ENCODE data around the gene ALLC.

Gene ALLC

DNA sequence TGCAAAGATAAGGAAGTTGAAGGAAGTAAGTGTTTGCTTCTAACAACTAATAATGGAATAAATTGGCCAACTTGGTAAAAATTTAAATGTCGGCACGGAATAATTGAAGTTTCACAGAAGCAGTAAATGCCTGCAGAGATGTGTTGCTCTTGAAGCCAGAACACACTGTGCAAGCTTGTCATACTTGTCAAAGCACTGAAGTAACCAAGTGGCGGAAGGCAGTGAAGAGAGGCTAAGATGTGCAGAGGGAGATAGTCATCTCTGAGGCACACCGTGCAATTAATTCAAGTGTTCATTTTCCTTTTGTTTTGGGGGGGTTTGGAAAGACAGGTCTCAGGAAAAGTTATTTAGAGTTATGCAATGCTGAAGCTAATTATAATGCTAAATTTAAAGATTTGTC, 50.6 kb downstream of the ALLC start:
- in situ Hi-C loops (cut with HindIII; ENCODE audit: low sequenced_read_pairs): loop anchor here (10.0 kb wide), 1 partner anchor 116 kb away; no protein-coding TSS in a partner anchor

DNA sequence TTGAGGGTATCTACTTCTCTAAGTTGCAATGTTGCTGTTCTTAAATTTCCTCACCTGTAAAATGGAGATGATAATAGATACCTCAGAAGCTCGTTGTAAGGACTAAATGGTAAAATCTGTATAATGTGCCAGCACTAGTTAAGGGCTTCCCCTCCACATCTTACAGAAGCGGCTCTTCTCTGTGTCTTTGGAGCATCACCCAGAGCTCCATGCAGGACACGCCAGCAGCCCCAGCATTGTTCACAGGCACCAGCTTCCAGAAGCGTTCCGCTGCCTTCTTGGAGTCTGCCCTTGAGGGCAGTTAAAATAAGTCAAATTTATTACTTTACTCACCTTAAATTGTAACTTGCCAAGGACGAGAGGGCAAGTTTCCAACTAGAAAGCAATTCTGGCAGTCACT, 51.2 kb downstream of the ALLC start:
- in situ Hi-C loops (cut with HindIII; ENCODE audit: low sequenced_read_pairs): loop anchor here (10.0 kb wide), 1 partner anchor 116 kb away; no protein-coding TSS in a partner anchor

DNA sequence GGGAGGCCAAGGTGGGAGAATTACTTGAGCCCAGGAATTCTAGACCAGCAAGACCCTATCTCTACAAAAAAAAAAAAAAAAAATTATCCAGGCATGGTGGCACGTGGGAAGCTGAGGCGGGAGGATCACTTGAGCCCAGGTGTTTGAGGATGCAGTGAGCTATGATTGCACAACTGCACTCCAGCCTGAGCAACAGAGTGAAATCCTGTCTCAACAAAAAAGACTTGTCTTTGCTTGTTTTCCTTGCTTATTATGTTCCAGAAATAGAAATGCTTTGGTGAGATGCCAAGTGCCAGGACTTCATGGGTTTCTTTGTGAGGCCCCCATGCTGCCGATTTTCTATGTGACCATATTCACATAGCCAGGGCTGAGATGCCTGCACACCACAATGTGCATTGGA, 54.4 kb downstream of the ALLC start:
- in situ Hi-C loops (cut with HindIII; ENCODE audit: low sequenced_read_pairs): no loop called here

DNA sequence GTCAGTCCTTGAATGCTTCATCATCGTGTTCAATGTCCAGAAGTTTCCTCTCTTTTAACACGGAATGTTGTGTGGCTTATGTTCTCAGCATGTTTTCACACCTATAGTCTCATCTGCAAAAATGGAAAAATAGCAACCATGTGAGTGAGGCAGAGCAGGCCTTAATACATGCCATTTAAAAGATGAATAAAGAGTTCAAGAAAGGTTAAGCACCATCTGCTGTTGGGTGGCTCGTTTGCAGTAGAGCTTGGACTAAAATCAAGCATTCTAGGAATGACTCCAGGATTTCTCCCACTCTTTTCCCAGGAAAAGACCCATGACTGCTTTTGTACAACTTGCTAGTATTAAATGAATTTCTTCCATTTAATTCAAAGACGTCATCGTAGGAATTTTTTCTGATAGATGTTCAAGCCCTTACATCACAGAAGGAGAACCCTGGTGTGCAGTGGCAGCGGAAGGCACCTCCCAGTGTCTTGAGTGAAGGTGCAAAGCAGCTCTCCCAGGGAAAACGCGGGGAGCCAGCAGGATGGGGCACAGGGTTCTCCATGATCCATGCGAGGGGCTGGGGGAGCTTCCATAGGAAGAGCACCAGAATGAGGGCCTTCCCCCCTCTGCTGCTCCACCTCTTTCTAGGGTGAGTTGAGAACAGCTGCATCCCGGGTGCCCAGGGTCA, 55.0 kb downstream of the ALLC start:
- in situ Hi-C loops (cut with HindIII; ENCODE audit: low sequenced_read_pairs): no loop called here

DNA sequence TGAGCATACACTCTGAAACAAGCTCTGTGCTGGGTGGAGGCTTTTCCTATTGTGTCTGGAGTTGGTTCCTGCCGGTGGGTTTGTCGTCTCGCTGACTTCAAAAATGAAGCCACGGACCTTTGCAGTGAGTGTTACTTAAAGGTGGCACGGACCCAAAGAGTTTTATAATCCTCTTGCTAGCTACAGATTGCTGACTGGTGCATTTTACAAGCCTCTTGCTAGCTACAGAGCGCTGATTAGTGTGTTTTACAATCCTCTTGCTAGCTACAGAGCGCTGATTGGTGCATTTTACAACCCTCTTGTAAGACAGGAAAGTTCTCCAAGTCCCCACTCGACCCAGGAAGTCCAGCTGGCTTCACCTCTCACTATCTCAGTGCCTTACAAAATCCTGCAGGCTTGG, 60.7 kb downstream of the ALLC start:
- in situ Hi-C loops (cut with HindIII; ENCODE audit: low sequenced_read_pairs): no loop called here

DNA sequence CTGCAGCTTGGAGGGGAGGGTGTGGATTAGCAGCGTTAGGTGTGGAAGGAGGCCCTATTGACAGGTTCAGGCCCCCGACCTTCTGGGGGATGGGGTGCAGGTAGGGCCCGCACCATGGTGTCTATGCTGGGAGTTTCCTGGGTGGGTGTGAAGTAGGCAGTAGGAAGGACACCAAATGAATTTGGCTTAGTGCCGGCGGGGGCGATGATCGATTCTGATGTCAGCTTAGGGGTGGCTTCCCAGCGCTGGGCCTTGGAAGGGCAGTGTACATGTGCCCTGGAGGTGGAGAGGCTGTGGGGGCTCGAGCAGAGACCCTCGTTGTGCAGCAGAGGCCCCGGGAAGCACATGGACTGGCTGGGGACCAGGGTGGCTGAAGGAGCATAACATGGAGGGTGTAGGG, 67.0 kb downstream of the ALLC start:
- in situ Hi-C loops (cut with HindIII; ENCODE audit: low sequenced_read_pairs): loop anchor here (10.0 kb wide), 1 partner anchor 50 kb away; no protein-coding TSS in a partner anchor

DNA sequence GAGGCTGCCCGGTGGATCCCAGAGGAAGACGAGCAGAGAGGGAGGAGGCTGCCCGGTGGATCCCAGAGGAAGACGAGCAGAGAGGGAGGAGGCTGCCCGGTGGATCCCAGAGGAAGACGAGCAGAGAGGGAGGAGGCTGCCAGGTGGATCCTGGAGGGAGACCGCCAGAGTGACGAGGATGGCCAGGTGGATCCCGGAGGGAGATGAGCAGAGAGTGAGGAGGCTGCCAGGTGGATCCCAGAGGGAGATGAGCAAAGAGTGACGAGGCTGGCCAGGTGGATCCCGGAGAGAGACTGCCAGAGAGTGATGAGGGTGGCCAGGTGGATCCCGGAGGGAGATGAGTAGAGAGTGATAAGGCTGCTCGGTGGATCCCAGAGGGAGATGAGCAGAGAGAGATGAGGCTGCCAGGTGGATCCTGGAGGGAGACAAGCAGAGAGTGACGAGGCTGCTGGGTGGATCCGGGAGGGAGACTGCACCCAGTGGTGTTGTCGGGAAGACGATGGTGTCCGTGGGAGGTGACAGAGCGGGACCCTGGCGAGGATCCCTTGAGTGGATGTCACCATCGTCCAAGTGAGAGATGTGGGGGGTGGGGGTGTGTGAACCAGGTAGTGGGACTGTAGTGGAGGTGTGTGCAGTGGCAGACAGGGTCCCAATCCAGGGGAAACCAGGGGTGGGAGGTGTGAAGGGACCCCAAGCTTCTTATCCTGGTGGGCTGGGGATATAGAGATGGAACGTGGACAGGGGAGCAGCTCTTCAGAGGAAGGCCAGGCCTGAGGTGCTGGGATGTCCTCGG, 67.7 kb downstream of the ALLC start:
- in situ Hi-C loops (cut with HindIII; ENCODE audit: low sequenced_read_pairs): loop anchor here (10.0 kb wide), 1 partner anchor 49 kb away; no protein-coding TSS in a partner anchor

DNA sequence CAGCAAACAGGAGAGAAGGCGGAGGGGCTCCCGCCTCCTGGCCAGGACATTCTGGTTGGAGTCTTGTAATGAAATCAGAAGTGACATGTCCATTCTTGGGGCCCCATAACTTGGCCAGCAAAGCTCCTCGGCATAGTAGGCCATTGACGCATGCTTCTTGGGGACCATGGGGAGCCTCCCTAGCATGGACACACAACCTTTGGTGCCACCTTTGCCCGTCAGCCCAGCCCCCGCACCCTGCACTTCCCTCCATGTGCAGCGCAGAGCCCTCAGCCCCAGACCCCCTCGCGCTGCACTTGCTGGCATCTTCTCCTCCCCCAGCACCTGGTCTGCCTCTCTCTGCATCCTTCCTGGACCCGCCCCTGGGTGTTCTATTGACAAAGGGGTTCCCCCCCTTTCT, 68.5 kb downstream of the ALLC start:
- in situ Hi-C loops (cut with HindIII; ENCODE audit: low sequenced_read_pairs): loop anchor here (10.0 kb wide), 1 partner anchor 48 kb away; no protein-coding TSS in a partner anchor

DNA sequence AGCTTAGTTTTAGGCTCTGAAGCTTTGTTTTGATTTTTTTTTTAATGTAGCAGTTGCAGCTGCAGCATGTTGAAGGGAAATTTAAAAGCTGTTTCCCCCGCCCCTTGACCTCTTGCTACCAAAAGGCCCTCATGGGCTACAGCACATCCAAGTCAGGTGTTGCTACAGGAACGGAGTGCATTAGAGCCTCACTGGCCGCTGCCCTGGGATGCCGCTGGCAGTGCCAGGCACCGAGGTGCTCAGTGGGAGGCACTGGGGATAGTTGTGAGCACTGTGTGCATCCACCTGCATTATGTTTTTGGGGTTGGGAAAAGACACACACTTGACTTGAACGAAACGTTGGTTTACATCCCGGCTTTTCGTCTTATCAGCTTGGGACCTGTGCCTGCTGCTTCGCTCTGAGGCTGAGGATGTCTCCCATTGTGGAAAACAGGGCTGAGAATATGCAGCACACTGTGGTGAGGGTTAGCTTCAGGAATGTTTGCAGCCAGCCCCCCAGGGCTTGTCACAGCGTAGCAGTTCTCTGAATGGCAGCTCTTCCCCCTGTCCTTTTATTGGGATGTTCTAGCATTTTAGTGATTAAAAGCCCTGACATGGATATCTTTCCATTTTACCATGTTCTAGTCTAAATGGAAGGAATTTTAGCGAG, 69.5 kb downstream of the ALLC start:
- in situ Hi-C loops (cut with HindIII; ENCODE audit: low sequenced_read_pairs): loop anchor here (10.0 kb wide), 1 partner anchor 47 kb away; no protein-coding TSS in a partner anchor

DNA sequence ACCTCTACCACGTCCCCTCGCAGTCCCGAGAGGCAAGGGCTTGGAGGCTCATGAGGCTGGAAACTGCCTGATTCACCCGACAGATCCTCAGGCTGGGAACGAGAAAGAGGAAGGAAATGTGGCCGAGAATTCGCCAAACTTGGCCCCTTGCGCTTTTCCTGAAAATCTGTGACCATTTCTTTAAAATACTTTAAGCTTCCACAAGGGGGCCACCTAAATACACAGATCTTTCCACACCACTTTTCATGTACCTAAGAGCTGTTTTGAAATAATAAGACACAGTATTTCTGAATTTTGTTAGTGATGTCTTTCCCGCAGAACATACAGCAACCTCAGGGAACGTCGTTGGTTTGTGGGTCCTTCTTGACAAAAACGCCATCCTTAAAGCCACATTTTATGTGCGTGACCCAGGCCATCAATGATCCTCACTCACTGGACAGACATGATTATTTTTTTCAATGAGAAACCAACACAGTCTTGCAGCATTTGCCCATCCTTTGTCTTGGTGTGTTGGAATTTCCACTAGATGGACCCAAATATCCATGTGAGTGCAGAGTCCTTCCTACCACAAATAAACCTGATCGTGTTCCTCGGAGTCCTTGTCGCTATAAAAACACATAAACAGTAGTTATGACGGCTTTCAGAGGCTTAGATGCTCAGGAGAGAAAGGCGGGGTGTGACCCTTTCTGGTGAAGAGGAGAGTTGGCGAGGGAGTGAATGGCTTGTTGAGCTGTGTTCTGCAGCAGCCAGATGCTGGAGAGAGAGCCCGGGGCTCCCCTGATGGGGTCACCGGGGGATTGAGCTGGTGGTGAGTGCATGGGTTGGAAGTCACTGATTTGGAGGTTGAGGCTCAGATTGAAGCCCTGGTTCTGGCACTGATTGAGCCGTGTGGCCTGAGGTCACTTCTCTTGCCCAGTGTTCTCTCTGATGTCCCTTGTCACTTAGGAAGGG, 70.4 kb downstream of the ALLC start:
- in situ Hi-C loops (cut with HindIII; ENCODE audit: low sequenced_read_pairs): loop anchor here (10.0 kb wide), 1 partner anchor 46 kb away; no protein-coding TSS in a partner anchor

DNA sequence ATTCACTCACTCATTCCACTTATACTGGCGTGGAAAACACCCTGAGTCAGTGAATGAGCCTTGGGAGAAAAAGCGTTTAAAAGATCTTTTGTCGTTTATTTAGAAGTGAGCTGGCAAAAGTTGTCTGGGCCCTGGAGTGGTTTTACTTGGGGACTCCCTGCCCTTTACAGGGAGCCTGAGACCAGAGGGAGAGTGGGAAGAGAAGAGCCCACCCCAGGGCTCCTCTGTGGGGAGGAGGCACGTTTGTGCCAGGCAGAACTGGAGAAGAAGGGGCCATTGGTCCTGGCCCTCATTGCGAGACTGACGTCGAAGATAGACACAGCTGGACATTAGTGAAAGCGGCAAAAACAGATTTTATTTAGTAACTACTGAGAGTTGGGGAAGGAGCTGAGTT, 71.1 kb downstream of the ALLC start:
- in situ Hi-C loops (cut with HindIII; ENCODE audit: low sequenced_read_pairs): loop anchor here (10.0 kb wide), 1 partner anchor 46 kb away; no protein-coding TSS in a partner anchor

DNA sequence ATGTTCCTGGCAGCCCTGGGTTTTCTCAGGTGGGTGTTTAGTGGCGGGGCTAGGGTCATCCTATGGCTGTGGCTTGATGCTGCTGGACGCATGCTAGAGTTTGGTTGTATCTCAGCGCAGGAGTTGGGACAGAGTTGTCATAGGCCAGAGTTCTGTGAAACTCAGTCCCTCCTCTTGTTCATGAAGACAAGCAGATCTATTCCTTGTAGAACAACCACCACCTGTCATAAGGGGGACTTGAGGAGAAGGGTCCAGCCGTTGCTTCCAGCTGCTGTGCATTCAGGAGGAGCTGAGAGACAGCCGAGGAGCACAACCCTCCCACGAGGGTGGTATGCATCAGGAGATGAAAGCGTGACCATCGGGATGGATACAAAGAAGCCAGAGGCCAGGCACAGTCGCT, 71.8 kb downstream of the ALLC start:
- in situ Hi-C loops (cut with HindIII; ENCODE audit: low sequenced_read_pairs): loop anchor here (10.0 kb wide), 1 partner anchor 45 kb away; no protein-coding TSS in a partner anchor

DNA sequence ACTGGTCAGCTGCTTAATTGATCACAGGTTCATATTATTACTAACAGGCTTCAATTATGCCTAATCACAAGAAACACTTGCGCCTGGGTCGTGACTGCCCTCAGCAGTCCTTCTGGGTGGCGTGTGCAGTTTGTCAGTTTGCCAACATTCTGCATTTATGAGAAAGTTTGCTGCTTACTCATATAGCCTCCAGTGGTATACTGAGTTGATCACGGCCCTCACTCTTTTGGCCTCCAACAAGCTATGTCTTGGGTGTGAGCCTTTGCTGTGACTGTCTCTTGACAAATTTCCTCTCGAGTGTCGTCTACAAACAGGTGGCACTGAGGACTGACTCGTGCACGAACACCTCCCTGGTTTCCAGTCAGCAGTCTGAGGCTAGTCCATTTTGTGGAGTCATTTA, 72.6 kb downstream of the ALLC start:
- in situ Hi-C loops (cut with HindIII; ENCODE audit: low sequenced_read_pairs): no loop called here

DNA sequence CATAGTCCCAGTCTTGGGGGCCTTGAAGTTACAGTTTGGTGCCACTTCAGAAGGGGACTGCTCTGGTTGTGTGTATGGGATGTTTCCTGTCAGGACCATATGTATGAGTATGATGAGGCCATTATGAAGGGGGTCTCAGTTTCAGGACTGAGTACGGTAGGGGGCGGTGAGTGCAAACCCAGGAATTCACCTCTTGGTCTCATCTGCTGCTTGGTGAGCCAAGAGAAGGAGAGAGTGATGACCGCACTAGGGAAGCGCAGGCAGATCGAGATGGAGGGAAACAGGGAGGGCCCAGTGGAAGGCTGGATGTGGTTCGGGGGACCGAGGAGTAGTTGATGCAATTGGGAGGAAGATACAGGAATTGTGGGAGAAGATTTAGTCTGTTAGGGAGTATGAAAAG, 73.8 kb downstream of the ALLC start:
- in situ Hi-C loops (cut with HindIII; ENCODE audit: low sequenced_read_pairs): no loop called here

DNA sequence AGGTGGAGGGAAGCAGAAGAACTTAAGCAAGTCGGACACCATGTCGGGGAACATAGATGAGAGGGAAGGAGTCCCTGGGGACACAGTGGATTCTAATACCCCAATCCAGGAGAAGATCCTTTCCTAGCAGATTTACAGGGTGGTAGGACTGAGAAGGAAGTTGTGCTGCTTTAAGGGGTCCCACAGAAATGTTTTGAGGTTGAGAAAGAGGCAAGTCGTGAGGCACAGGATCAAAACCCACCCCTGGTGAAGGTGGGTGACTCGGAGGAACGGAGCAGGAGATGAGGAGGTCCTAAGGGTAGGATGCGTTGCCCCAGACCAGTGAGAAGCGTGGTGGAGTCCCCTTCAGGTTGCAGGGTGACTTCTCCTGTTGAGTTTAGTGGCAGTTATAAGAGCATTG, 78.1 kb downstream of the ALLC start:
- in situ Hi-C loops (cut with HindIII; ENCODE audit: low sequenced_read_pairs): no loop called here

DNA sequence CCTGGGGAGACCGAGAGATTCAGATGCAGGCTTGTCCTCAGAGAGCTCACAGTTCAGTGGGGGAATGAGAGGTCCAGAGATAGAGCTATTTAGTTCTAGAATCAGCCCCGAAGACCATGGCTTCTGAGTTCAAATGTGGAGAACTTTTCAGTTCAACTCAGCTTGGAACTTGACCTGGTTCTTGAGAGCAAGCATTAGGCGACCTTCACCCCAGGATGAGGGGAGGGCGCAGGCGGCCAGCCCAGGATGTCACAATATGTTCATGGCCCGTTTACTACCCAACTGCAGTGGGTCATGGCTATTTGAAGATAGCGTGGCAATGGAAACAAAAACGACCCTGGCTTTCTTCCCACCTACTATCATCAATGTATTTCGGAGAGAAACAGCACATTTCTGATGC, 79.1 kb downstream of the ALLC start:
- in situ Hi-C loops (cut with HindIII; ENCODE audit: low sequenced_read_pairs): no loop called here

DNA sequence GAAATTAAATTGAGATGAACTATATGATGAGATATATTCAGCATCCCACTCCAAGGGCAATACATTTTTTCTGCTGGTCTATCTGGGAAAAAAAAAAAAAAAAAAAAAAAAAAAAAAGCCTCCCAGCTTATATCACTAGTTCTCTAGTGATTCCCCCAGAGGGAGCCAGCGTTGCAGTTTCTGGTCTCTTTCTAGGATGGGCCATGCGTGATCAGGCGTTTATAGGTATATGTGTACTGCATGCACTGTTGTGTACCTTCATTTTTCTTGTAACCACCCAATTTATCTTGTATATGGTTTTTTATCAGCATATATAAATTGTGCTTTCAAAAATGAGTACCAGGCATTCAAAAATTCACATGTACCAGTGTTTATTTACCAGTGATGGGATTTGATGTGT, 80.5 kb downstream of the ALLC start:
- in situ Hi-C loops (cut with HindIII; ENCODE audit: low sequenced_read_pairs): no loop called here

DNA sequence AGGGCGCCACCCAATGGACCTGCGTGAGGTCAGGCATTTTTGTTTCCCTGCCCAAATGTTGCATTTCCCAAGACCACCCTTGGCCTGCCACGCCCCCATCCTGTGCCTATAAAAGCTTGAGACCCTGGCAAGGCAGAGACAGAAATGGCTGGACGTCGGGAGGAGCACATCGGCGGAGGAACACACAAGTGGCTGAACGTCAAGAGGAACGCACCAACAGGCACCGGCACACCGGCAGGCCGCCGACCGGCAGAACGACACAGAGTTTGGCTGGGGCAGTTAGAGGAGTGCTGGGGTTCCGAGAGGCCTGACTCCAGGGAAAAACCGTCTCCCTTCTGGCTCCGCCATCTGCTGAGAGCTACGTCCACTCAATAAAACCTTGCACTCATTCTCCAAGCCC, 81.3 kb downstream of the ALLC start:
- in situ Hi-C loops (cut with HindIII; ENCODE audit: low sequenced_read_pairs): no loop called here

DNA sequence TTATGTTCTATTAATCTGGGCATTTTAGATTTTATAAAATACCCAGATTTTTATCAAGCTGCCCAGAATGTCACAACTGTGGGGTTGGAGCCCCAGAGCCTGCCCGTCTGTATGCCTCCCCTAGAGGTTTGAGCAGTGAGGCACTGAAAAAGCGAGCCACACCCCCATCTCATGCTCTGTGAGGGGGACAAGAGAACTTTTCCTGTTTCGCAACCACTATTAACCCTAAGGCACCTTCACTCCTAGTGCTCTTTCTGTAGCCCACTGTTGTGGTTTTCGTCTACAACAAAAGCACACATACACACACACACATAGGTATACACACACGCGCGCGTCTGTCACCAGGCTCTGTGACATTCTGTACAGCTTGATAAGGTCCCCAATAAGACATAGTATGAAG, 83.4 kb downstream of the ALLC start:
- in situ Hi-C loops (cut with HindIII; ENCODE audit: low sequenced_read_pairs): no loop called here

DNA sequence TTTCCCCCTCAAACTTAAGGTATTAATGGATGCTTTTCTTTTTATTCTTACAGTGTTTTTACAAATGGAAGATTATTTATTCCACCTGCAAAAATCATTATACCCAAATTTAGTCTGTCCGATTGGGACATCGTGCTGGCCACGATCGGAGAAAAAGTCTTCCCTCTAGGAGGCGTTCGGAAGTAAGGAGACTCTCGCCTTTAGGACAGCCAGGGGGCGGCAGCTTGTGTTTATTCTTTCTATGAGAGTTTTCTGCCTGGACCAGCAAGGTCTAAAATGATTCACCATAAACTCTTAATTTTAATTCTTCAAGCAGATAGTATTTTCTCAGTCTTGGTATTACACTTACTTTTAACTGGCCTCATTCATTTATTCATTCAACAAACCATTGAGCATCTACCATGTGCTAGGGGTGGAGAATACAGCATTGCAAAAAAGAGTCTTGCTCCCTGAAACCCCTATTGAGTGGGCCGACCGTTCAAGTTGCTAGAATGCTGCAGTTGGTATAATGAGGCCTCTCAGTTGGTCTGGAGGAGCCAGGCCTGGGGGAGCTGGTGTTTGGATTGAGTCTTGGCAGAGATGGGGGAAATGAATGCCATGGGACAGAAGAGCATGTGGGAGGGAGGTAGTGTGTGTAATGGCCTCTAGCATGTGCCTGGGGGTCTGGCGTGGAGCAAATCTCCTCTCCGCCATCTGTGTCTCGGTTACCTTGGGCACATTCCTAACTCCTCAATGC, 84.0 kb downstream of the ALLC start:
- in situ Hi-C loops (cut with HindIII; ENCODE audit: low sequenced_read_pairs): no loop called here

Measured in endothelial cell of hepatic sinusoid (primary cell).